ENCODE measurements around the gene SFXN2.
"Not testable (repeated sequence)": the region's sequence is repeated elsewhere in the genome, so short reads cannot be mapped to it uniquely, and the experiment has no call there.

Gene SFXN2

GRCh38 chr10:102735065-102735562 lies 20.7 kb downstream of the SFXN2 start:
- TF ChIP-seq CTCF (IDR thresholded peaks at IDR 0.05; ENCODE audit: extremely low read depth, missing control alignments): no peak
- DNase-seq (ENCODE audit: low spot score): no peak

- DNase-seq (ENCODE audit: low spot score): no peak
- no peak for TF ChIP-seq CTCF (IDR thresholded peaks at IDR 0.05; ENCODE audit: extremely low read depth, missing control alignments)
These were observed 24.3 kb downstream of the SFXN2 start for GRCh38 chr10:102738692-102739121.

DNA sequence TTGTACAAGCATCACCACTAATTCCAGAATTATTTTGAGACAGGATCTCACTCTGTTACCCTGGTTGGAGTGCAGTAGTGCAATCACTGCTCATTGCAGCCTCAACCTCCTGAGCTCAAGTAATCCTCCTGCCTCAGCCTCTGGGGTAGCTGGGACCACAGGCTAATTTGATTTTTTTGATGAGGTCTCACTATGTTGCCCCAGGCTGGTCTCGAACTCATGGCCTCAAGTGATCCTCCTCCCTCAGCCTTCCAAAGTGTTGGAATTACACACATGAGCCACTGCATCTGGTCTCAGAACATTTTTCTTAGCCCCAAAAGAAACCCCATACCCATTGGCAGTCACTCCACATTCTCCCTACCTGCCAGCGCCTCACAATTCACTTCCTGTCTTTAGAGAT lies 25.8 kb downstream of the SFXN2 start:
- TF ChIP-seq CTCF (IDR thresholded peaks at IDR 0.05; ENCODE audit: extremely low read depth, missing control alignments): no peak
- no peak for DNase-seq (ENCODE audit: low spot score)

DNA sequence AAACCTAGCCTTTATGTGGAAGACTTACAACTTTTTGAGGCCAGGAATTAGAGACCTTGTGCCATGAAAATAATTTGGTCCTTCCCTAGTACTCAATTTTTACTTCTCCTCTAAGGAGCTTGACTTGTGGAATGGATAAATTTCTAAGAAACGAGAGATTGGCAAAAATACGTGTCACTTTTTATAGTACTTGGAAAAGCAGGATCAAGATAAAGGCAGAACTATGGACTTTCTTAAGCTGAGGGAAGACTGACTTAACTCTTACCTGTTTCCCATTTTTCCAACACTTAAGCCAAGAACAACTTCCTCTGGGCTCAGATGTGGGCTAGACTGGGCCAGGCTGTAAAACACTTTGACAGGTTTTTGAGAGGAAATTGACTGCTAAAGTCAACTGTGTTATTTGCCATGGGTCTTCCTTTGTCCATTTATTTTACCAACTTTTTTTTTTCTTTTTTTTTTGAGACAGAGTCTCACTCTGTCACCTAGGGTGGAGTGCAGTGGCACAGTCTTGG lies 27.3 kb downstream of the SFXN2 start:
- DNase-seq (ENCODE audit: low spot score): no peak
- no peak for TF ChIP-seq CTCF (IDR thresholded peaks at IDR 0.05; ENCODE audit: extremely low read depth, missing control alignments)

- DNase-seq (ENCODE audit: low spot score): not testable (repeated sequence)
These were observed 27.9 kb downstream of the SFXN2 start for GRCh38 chr10:102742313-102742712.

- TF ChIP-seq CTCF (IDR thresholded peaks at IDR 0.05; ENCODE audit: extremely low read depth, missing control alignments): no peak
- no peak for DNase-seq (ENCODE audit: low spot score)
These were observed 28.7 kb downstream of the SFXN2 start for GRCh38 chr10:102743078-102743587.

GRCh38 chr10:102743588-102744373 lies 29.3 kb downstream of the SFXN2 start, which contains the start of gene WBP1L:
WBP1L (plus strand) TSS chr10:102743948; CDS start chr10:102744054, 106 bp downstream.
- no peak for TF ChIP-seq CTCF (IDR thresholded peaks at IDR 0.05; ENCODE audit: extremely low read depth, missing control alignments)
- DNase-seq (ENCODE audit: low spot score): peak; percentile 91

All from GM20000 (cell line).